GM19193 (cell line): ENCODE data around the gene ARMCX4.

Source experiments
- POLR2A ChIP-seq: IDR thresholded peaks from 4 replicates; pipeline ENCODE4 v1.6.1; 2011; ENCODE audit not compliant: insufficient read depth, insufficient read length; ENCODE audit errors: extremely low read depth

Gene ARMCX4

GRCh38 chrX:101530944-101531343 is 45.7 kb downstream of the ARMCX4 start:
- no peak for TF ChIP-seq POLR2A
